Tibial nerve (tissue), 4 donors: ENCODE results near the gene TRMT1.

ENCODE experiments used
- EP300 ChIP-seq, 2 donors: sonication (generic); formaldehyde crosslinking; IDR thresholded peaks; one replicate each; pipeline ENCODE4 v1.6.1; 2017; ENCODE audit warnings: antibody characterized with exemption in 2 of 2, mild to moderate bottlenecking in 1 of 2
- POLR2A ChIP-seq, 2 donors: fragments of 450-650 bp; IDR thresholded peaks; one replicate each; pipeline ENCODE4 v1.6.1; 2017; ENCODE audit warnings: antibody characterized with exemption in 2 of 2, mild to moderate bottlenecking in 2 of 2, moderate library complexity in 2 of 2
- TF ChIP-seq, protein P1 (sequence below), 5 experiments: fragments of 200-600 bp in 3 of 5; fragments of 450-650 bp in 2 of 5; sonication (generic) in 3 of 5; IDR thresholded peaks; one replicate each; pipeline ENCODE4 v1.5.1; 2016 to 2019; ENCODE audit warnings: antibody characterized with exemption in 5 of 5, mild to moderate bottlenecking in 3 of 5, moderate library complexity in 2 of 5

DNA sequence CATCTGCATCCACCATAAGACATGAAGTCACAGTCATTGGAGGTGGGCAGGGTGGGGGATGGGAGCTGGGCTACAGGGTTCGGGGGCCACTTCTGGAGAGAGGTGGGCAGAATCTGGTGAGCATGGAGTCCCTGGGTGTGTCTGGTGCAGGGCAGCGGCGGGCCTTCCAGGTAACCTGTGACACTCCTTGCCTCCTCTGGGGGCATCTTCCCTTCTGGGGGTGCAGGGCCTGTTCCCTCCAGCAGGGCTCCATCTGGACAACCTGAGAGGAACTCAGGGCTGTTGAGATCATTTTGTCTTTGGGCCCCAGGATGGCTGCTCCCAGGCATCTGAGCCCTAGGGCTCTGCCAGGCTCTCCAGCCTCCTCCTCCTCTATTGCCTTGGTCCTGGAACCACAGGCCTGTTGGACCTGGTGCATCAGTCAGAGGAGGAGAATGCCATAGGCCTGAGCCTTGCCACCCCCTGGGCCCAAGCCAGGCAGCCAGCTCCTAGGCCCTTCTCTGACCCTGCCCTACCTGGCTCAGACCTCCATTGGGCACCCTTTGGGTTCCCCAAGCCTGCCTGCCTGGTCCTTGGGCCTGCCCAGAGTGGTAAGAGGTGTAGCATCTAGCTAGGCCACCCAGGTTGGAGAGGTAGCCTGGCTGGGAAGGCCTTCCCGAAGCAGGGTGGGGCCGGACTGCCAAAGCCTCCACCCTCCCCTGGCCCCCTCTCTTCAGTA lies 27.2 kb downstream of the TRMT1 start:
- TF ChIP-seq POLR2A (IDR thresholded peaks at IDR 0.05) (no peak), EP300 (IDR thresholded peaks at IDR 0.05) (no peak)
- TF ChIP-seq, protein P1, sequence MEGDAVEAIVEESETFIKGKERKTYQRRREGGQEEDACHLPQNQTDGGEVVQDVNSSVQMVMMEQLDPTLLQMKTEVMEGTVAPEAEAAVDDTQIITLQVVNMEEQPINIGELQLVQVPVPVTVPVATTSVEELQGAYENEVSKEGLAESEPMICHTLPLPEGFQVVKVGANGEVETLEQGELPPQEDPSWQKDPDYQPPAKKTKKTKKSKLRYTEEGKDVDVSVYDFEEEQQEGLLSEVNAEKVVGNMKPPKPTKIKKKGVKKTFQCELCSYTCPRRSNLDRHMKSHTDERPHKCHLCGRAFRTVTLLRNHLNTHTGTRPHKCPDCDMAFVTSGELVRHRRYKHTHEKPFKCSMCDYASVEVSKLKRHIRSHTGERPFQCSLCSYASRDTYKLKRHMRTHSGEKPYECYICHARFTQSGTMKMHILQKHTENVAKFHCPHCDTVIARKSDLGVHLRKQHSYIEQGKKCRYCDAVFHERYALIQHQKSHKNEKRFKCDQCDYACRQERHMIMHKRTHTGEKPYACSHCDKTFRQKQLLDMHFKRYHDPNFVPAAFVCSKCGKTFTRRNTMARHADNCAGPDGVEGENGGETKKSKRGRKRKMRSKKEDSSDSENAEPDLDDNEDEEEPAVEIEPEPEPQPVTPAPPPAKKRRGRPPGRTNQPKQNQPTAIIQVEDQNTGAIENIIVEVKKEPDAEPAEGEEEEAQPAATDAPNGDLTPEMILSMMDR (IDR thresholded peaks at IDR 0.05), result peak in 1 of 5 experiments; percentile 31
